PFSK-1 (cell line): Measurements from ENCODE around the gene SETBP1.

ENCODE experiments used
- FOXP2 ChIP-seq: optimal IDR thresholded peaks from 2 replicates; pipeline ENCODE3; 2011; ENCODE audit warnings: borderline replicate concordance, control low read depth, inconsistent platforms; ENCODE audit not compliant: insufficient read depth; ENCODE audit errors: extremely low read length, extremely low read depth
- POLR2AphosphoS5 ChIP-seq: IDR thresholded peaks from 2 replicates; pipeline ENCODE4 v1.6.1; 2012; ENCODE audit warnings: low read depth, mild to moderate bottlenecking, control low read depth, low read length, moderate library complexity
- REST ChIP-seq, 2 experiments: IDR thresholded peaks; 2 replicates each; pipeline versions ENCODE4 v1.6.1 to v1.8.0; 2011 to 2012; ENCODE audit warnings: low read depth in 2 of 2, low read length in 2 of 2, control low read depth in 1 of 2, inconsistent platforms in 1 of 2, mild to moderate bottlenecking in 1 of 2, moderate library complexity in 1 of 2; ENCODE audit not compliant: insufficient read depth in 1 of 2
- SIN3A ChIP-seq: IDR thresholded peaks from 2 replicates; pipeline ENCODE4 v1.6.1; 2012; ENCODE audit warnings: mild to moderate bottlenecking, low read length, moderate library complexity, borderline replicate concordance; ENCODE audit not compliant: insufficient read depth
- TAF1 ChIP-seq: IDR thresholded peaks from 2 replicates; pipeline ENCODE4 v1.6.1; 2012; ENCODE audit warnings: low read length, control low read depth, borderline replicate concordance; ENCODE audit not compliant: insufficient read depth

Gene SETBP1

GRCh38 chr18:44807766-44808165 is 127.1 kb downstream of the SETBP1 start:
- TF ChIP-seq REST (IDR thresholded peaks at IDR 0.05; ENCODE audit: insufficient read depth in 1 of 2, low read depth in 2 of 2, low read length in 2 of 2) (no peak), TAF1 (no peak), FOXP2 (no peak), SIN3A (no peak), POLR2AphosphoS5 (no peak)

- TF ChIP-seq REST (IDR thresholded peaks at IDR 0.05; ENCODE audit: insufficient read depth in 1 of 2, low read depth in 2 of 2, low read length in 2 of 2) = no peak
- no peak for TF ChIP-seq TAF1
- no peak for TF ChIP-seq POLR2AphosphoS5
- no peak for TF ChIP-seq SIN3A
- no peak for TF ChIP-seq FOXP2
Measured at GRCh38 chr18:44811572-44812125, 131.0 kb downstream of the SETBP1 start.

GRCh38 chr18:44812426-44812825 is 131.7 kb downstream of the SETBP1 start:
- TF ChIP-seq SIN3A (no peak), REST (IDR thresholded peaks at IDR 0.05; ENCODE audit: insufficient read depth in 1 of 2, low read depth in 2 of 2, low read length in 2 of 2) (no peak), FOXP2 (no peak)

GRCh38 chr18:44813586-44813985 is 132.9 kb downstream of the SETBP1 start:
- TF ChIP-seq REST (IDR thresholded peaks at IDR 0.05; ENCODE audit: insufficient read depth in 1 of 2, low read depth in 2 of 2, low read length in 2 of 2) (no peak), FOXP2 (no peak), SIN3A (no peak)

GRCh38 chr18:44815108-44815507 is 134.4 kb downstream of the SETBP1 start:
- TF ChIP-seq TAF1 = no peak

- no peak for TF ChIP-seq TAF1
- TF ChIP-seq SIN3A = no peak
- TF ChIP-seq REST (IDR thresholded peaks at IDR 0.05; ENCODE audit: insufficient read depth in 1 of 2, low read depth in 2 of 2, low read length in 2 of 2) = no peak
- TF ChIP-seq POLR2AphosphoS5 = no peak
- no peak for TF ChIP-seq FOXP2
Measured at GRCh38 chr18:44816050-44816449, 135.4 kb downstream of the SETBP1 start.
